AG04450 (cell line): ENCODE data around the gene ASB6. TPM values are rescaled to one million over a fixed set of nuclear protein-coding genes. Genes with fewer than 3 reads are reported as not detected.

Experiments used
- CTCF ChIA-PET: fragments of 300-600, 350-600 bp; formaldehyde crosslinking; extraction: SDS; loops from one replicate; lab custom pipeline; 2022; ENCODE audit warnings: antibody characterized with exemption, inconsistent platforms; lab: Charles Lee
- POLR2A ChIA-PET: fragments of 350-600 bp; formaldehyde crosslinking; extraction: SDS; loops from one replicate; lab custom pipeline; 2021; ENCODE audit warnings: antibody characterized with exemption, inconsistent platforms; lab: Yijun Ruan, JAX
- DNase-seq: peaks from one replicate; pipeline ENCODE4 v3.0.0-alpha.2; 2011; ENCODE audit warnings: low read depth, low spot score
- H3K27ac ChIP-seq: one replicate; pipeline ENCODE4 v1.5.1; 2012; ENCODE audit warnings: low read depth, low read length, control low read depth
- H3K27me3 ChIP-seq: one replicate; pipeline ENCODE4 v1.6.0; 2012; ENCODE audit warnings: low read length; ENCODE audit not compliant: control insufficient read depth, insufficient read depth
- H3K4me3 ChIP-seq: 2 replicates; pipeline ENCODE4 v1.5.1; 2011; ENCODE audit warnings: mild to moderate bottlenecking, low read depth, low read length, control low read depth
- H3K9me3 ChIP-seq: 2 replicates; pipeline ENCODE4 v1.5.1; 2012; ENCODE audit warnings: low read length; ENCODE audit not compliant: control insufficient read depth, insufficient read depth
- CTCF ChIP-seq: IDR thresholded peaks from 2 replicates; pipeline ENCODE4 v1.5.1; 2011; ENCODE audit warnings: low read depth, low read length, control low read depth, inconsistent platforms
- polyA plus RNA-seq: library from polyadenylated mRNA; depleted of rRNA; stranded (reverse); fragments of >200 nt; gene quantifications from 2 replicates; pipeline ENCODE4 v1.2.3, GENCODE V29; 2011

Gene ASB6
- polyA plus RNA-seq, 1 experiment, result 11.6 TPM

- H3K27ac ChIP-seq, result no peak overlapping the region
- H3K9me3 ChIP-seq, result no peaks in the 10 kb centered on the region
- DNase-seq, result no peak
- TF ChIP-seq CTCF, result no peak
- H3K27me3 ChIP-seq, result no peaks in the 10 kb centered on the region
- no peak overlapping the region for H3K4me3 ChIP-seq
- POLR2A ChIA-PET, result no interaction called here
- CTCF ChIA-PET, result interaction anchor here (0.6 to 1.9 kb wide), 4 partner anchors 108 to 498 kb away, joined by 3 to 7 read pairs (median 6); no protein-coding TSS in a partner anchor
Measured at GRCh38 chr9:129629251-129629820, 12.6 kb downstream of the ASB6 start.

GRCh38 chr9:129628709-129629108, 13.2 kb downstream of the ASB6 start:
- no peak for DNase-seq
- ChIA-PET CTCF (interaction anchor here (1.5 to 1.9 kb wide), 2 partner anchors 454 to 497 kb away, joined by 6 to 7 read pairs; no protein-coding TSS in a partner anchor), POLR2A (no interaction called here)
- no peaks in the 10 kb centered on the region for H3K27me3 ChIP-seq
- H3K4me3 ChIP-seq, result peak overlapping the region; percentile 92
- H3K9me3 ChIP-seq, result no peaks in the 10 kb centered on the region
- H3K27ac ChIP-seq, result no peak overlapping the region
- TF ChIP-seq CTCF, result no peak

GRCh38 chr9:129627556-129628440, 14.2 kb downstream of the ASB6 start:
- H3K9me3 ChIP-seq, result no peaks in the 10 kb centered on the region
- ChIA-PET CTCF (interaction anchor here (0.7 to 1.8 kb wide), 6 partner anchors 14 to 496 kb away, joined by 3 to 16 read pairs (median 5); partner anchors contain the start of gene ASB6), POLR2A (interaction anchor here (0.7 to 1.8 kb wide), 5 partner anchors 12 to 488 kb away, joined by 3 to 10 read pairs (median 3); partner anchors contain the start of gene IER5L)
- TF ChIP-seq CTCF, result no peak
- H3K4me3 ChIP-seq, result peak overlapping the region; percentile 92
- H3K27me3 ChIP-seq, result no peaks in the 10 kb centered on the region
- no peak for DNase-seq
- peak overlapping the region; percentile 69 for H3K27ac ChIP-seq

GRCh38 chr9:129626625-129627284, 15.2 kb downstream of the ASB6 start:
- Histone ChIP-seq H3K27ac (peak overlapping the region; percentile 94), H3K9me3 (no peaks in the 10 kb centered on the region), H3K27me3 (no peaks in the 10 kb centered on the region), H3K4me3 (peak overlapping the region; percentile 92)
- ChIA-PET CTCF (interaction anchor here (0.7 to 7.1 kb wide), 6 partner anchors 15 to 495 kb away, joined by 3 to 302 read pairs (median 5); partner anchors contain the start of gene ASB6), POLR2A (interaction anchor here (0.6 to 1.8 kb wide), 8 partner anchors 10 to 498 kb away, joined by 3 to 10 read pairs (median 4); partner anchors contain the start of gene IER5L)
- TF ChIP-seq CTCF, result no peak
- DNase-seq, result peak; percentile 72
